ENCODE data around the gene TFF1.
"Not testable (repeated sequence)": the region's sequence is repeated elsewhere in the genome, so short reads cannot be mapped to it uniquely, and the experiment has no call there.

TFF1 gene

DNA sequence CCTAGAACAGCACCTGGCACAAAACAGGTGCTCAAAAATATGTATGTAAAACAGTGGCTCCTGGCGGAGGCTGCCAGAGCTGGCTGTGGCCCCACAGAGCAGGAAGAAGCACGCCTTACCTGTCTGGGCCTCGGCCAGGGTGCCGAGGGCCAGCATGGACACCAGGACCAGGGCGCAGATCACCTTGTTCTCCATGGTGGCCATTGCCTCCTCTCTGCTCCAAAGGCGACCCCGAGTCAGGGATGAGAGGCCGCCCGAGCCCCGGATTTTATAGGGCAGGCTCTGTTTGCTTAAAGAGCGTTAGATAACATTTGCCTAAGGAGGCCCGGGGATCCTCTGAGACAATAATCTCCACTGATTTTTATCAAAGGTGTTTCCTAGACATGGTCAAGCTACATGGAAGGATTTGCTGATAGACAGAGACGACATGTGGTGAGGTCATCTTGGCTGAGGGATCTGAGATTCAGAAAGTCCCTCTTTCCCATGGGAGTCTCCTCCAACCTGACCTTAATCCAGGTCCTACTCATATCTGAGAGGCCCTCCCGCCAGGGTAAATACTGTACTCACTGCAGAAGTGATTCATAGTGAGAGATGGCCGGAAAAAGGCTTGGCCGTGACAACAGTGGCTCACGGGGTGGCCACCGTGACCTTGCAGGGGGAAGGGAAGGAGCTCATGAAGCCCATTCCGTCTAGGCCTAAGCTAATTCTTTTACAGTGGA is at the start of gene TFF1:
Gene TFF1, minus strand, starts transcription at position 244 of the 719 bp plus-strand sequence. Its CDS starts 40 bp downstream, at position 204.
- no peak for DNase-seq (ENCODE audit: low spot score)

- DNase-seq (ENCODE audit: low spot score) = peak; percentile 50
These were observed 48.8 kb upstream of the TFF1 start for GRCh38 chr21:42414928-42415769.

DNA sequence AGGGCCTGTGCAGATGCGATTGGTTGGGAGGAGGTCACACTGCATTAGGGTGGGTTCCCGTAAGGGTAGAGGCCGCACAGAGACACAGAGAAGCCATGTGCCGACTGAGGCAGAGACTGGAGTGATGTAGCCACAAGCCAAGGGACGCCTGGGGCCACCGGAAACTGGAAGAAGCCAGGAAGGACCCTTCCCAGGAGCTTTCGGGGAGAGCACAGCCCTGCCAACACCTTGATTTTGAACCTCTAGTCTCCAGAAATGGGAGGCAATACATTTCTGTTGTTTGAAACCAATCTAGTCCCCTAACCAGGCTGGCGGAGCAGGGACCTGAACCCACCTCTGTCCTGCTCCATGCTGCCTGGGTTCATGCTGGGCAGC is 48.2 kb upstream of the TFF1 start:
- no peak for DNase-seq (ENCODE audit: low spot score)

- no peak for DNase-seq (ENCODE audit: low spot score)
These were observed 47.7 kb upstream of the TFF1 start for GRCh38 chr21:42414066-42414465.

GRCh38 chr21:42413500-42413899 is 47.2 kb upstream of the TFF1 start:
- no peak for DNase-seq (ENCODE audit: low spot score)

GRCh38 chr21:42413093-42413492 is 46.8 kb upstream of the TFF1 start:
- no peak for DNase-seq (ENCODE audit: low spot score)

GRCh38 chr21:42412636-42412933 is 46.2 kb upstream of the TFF1 start:
- DNase-seq (ENCODE audit: low spot score) = no peak

DNA sequence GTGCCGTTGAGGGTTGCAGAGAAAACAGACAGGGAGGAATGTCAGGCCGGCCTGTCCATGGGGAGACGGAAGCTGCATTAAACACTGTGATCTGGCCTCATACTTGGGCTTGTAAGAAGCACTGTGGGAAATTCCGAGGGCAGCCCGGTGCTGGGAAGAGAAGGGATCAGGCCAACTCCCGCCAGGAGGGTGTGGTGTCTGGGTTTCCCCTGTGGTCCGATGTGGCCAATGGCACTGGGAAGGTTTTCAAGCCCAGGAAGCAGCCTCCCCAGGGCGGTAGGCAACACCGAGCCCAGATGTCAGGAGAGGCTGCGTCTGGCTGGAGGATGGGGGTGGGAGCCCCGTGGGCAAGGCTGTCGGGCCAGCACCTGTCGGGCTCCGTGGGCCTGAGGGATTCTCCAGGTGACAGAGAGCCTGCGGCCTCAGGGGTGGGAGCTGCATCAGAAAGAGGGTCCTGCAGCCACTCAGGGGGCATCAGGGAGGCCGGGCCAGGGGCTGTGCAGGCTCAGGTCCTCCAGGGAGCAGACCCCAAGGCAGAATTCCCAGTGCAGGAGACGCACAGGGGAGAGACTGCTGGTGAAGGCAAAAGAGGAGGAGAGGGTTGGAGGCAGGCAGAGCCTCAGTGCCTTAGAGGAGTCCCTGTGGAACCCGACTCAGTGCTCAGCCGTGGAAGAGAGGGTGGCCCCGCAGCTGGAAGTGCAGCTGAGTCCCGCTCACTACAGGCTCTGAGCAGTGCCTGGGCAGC is 45.7 kb upstream of the TFF1 start:
- no peak for DNase-seq (ENCODE audit: low spot score)

- no peak for DNase-seq (ENCODE audit: low spot score)
These were observed 45.0 kb upstream of the TFF1 start for GRCh38 chr21:42411197-42411869.

DNA sequence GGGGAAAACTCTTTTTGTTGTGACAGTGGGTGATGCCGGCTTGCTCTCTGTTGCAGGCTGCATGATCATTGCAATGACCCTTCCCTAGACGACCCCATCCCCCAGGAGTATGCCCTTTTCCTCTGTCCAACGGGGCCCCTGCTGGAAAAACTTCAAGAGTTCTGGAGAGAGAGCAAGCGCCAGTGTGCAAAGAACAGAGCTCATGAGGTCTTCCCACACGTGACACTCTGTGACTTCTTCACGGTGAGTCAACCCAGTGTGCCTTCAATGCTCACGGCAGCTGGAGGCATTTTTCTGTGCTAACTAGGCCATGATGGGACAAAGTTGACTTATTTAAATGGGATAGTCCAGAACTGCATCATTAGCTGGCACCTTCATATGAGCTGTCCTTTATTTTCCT is 43.0 kb upstream of the TFF1 start:
- DNase-seq (ENCODE audit: low spot score) = no peak

DNA sequence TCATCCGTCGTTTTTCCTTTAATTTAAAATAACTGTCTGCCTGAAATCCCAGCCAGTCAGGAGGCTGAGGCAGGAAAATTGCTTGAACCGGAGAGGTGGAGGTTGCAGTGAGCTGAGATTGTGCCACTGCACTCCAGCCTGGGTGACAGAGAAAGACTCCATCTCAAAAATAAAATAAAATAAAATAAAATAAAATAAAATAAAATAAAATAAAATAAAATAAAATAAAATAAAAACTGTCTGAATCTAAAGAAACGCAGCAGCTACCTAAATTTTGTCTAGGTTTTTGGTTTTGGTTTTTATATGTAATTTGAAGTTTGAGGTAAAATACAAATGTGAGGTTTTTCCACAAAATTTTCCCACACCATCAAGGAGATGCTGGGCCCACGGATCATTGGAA is 42.4 kb upstream of the TFF1 start:
- DNase-seq (ENCODE audit: low spot score) = not testable (repeated sequence)

DNA sequence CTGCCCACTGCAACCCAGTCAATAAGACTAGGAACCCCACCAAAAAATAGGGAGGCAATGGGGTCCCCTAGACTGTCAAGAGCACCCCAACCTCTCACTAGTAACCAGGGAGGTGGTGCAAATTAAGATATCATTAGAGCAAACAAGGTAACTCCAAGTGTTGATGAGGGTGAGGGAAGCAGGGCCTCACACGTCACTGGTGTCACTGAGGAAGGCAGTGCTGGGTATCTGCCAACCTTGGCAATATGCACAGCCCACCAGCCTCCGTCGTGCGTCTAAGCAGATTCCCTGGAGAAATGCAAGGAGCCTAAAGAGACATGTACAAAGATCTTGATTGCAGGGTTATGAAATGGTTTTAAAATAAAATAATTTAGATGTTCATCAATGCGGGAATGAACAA is 41.1 kb upstream of the TFF1 start:
- DNase-seq (ENCODE audit: low spot score) = no peak

DNA sequence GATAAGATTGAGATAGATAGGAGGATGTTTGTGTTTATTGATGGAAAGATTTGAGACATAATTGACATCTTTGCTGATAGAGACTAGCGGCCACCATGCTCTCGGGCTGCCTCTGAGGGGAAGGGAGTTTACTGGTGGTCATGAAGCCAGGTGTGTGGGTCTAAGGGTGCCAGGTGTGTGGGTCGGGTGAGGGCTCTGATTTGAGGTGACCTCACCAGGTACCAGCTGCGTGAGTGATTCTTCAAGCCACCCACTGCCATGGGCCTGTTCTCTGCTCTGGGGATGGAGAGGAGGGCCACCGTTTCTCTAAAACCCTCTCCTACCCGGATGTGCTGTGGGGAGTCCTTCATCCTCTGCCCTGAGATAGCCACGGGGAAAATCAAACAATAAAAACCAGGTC is 40.5 kb upstream of the TFF1 start:
- DNase-seq (ENCODE audit: low spot score) = no peak

DNA sequence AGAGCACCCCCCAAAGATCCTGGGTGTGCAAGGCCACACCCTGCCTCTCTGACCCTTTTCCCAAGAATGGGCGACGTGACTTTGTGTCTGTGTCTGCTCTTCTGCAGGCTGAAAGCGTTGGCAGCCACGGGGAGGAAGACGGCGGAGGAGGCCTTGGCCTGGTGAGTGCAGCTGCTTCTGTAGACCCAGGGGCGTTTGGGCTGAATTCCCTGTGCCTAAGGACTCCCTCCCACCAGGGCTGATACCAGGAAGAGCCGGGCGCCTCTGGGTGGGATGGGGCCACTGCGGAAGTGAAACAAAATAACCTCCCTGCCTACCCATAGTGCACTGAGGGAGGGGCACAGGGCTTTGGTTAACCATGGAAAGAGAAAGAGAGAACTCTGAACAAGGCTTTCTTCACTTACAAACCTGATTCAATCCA is 39.9 kb upstream of the TFF1 start:
- no peak for DNase-seq (ENCODE audit: low spot score)

- DNase-seq (ENCODE audit: low spot score) = no peak
These were observed 39.0 kb upstream of the TFF1 start for GRCh38 chr21:42405064-42406013.

DNA sequence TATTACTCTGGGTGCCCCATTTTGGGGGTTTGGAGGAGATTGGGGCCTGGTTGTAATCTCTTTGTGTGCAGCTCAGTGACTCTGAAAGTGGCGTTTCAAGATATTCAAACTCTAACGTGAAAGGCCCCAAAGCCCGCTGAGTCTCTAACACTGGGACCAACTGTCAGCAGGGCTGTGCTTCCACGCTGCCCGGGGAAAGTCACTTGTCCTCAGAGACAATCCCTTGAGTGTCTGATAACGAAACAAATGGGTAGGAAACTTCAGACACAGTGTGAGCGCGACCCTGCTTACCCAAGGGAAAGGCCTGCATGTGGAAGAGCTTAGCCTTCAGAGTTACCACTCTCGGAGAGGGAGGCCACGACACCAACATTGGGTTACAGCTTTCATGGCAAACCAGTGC is 38.2 kb upstream of the TFF1 start:
- DNase-seq (ENCODE audit: low spot score) = no peak

DNA sequence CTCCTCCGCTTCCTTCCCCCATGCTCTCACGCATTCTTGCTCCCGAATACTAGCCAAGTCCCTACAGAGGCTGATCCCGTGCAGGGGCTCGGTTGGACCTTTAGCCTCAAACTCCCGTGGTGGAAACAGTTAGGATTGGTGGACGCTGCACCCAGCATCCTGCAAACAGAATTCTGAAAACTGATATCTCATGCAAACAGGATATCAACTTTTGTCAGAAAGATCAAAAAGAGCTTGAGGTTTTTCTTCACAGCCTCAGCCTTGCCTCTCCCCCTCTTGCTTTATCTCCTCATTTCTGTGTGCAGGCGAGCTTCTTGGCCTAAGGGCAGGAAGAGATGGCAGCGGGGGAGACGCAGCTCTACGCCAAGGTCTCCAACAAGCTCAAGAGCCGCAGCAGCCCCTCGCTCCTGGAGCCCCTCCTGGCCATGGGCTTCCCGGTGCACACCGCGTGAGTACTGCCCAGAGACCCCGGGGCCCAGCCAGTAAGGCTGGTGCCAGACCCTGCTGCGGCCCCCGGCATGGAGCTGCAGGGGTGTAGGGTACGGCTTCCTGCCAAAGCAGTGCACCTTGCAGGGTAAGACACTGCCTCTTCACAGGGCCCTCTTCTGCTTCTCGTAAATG is 37.4 kb upstream of the TFF1 start, which contains the start of gene UBASH3A:
Gene UBASH3A, plus strand, starts transcription at position 292 of the 621 bp plus-strand sequence. Its CDS starts 44 bp downstream, at position 336.
- DNase-seq (ENCODE audit: low spot score) = no peak

GRCh38 chr21:42401820-42402251 is 35.5 kb upstream of the TFF1 start:
- DNase-seq (ENCODE audit: low spot score) = no peak

GRCh38 chr21:42401154-42401553 is 34.8 kb upstream of the TFF1 start:
- no peak for DNase-seq (ENCODE audit: low spot score)

DNA sequence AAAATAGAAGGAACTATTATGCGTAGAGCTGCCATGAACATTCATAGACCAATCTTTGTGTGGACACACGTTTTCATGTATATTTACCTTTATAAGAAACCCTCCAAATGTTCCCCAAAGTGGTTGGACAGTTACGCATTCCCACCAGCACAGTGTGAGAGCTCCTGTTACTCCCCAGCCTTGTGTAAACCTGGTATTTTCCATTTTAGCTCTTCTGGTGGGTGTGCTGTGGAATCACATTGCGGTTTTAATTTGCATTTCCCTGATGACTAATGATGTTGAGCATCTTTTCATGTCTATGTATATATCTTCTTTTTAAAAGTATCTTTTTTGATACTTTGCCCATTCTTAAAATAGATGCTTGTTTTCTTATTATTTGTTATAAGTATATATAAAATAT is 34.2 kb upstream of the TFF1 start:
- DNase-seq (ENCODE audit: low spot score) = no peak

Data from COLO829 (cell line).